GM19328 (cell line): ENCODE results near the gene DSE.

ENCODE experiments used
- ATAC-seq: cut with Tn5 transposase; IDR thresholded peaks from one replicate; pipeline ENCODE4 v1.9.1; 2021; ENCODE audit warnings: mild to moderate bottlenecking, moderate library complexity; ENCODE audit not compliant: unreplicated experiment

The DSE gene

DNA sequence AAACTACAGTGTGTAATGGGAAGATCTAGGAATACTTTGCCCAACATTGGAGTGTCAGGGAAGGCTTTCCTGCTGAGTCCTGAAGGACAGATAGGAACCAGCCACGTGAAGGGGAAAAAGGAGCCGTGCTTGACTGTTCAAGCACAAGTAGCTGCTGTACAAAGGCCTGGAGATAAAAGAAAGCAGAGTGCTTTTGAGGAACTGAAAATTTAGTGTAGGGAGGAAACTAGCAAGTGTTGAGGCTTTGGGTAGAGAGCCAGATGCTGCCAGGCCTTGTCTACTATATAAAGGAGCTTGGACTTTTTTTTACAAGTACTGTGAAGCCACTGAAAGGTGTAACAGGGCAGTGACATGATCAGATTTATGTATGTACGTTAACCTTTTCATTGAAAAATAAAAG lies 39.0 kb downstream of the DSE start:
- ATAC-seq: peak; percentile 63

DNA sequence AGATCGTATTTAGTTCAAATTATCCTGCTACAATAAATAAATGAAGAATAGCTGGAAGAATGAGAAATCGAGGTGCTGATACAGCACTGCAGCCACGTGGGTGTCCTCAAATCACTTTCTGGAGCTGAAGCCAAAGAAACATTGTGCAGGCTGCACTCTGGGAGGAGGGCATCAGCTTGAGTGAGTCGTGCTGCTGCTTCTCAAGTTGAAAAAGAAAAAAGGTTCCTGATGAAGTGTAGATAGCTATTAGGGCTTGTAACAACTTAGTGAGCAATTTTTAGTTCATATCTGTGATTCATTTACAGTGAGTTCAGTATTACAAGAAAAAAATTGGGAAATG lies 40.5 kb downstream of the DSE start:
- no peak for ATAC-seq

DNA sequence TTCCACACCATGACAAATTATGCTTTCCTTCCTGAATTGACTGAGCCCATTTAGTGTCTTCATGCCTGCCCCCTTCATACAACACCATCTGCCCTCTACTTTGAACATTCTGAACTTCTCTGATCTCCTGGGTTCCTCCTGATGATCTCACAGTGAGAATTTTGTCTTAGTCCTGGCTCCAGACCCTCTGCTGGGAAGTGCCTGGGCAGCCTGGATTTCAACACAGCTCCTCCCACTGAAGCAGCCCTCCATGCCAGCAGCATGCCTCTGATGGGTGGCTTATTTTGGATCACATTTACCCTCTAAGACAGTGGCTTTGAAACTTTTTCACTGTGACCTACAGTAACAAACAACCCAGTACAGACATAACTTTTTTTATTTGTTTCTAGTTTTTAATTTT lies 41.5 kb downstream of the DSE start:
- no peak for ATAC-seq

DNA sequence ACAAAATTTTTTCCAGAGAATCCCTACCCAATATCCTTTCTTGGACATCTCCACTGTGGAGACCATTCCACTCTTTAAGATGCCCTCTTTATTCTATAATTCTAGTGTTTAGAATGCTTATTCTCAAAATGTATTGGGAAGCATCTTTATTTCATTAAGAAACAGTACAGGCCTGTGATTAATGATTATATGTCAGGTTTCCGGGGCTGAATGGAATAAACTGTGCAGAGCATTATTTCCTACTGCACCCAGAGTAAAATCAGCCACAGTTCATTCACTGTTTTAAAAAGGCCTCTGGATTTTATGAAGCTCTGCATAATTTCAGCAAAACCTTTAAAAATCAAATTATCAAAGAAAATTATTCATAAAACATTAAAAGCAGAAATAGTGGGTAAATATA lies 42.6 kb downstream of the DSE start:
- ATAC-seq: no peak

DNA sequence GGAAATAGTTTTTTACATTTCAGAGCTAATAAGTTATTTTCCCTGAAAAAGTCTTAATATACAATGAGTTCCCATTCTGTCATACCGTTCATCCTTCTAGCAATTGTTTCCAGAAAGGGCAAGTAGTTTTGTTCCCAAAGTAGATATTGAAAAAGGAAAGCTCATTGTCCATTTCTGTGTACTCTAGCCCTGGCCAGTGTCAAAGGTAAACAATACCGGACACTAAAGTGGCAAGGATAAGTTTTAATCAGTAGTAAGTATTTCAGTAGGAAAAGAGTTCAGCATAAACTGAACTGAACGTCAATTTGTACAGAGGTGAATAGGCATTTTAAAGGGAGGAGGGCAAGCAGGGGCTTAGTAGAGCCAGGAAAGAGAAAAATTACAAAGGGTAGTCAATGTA lies 46.9 kb downstream of the DSE start:
- ATAC-seq: no peak

DNA sequence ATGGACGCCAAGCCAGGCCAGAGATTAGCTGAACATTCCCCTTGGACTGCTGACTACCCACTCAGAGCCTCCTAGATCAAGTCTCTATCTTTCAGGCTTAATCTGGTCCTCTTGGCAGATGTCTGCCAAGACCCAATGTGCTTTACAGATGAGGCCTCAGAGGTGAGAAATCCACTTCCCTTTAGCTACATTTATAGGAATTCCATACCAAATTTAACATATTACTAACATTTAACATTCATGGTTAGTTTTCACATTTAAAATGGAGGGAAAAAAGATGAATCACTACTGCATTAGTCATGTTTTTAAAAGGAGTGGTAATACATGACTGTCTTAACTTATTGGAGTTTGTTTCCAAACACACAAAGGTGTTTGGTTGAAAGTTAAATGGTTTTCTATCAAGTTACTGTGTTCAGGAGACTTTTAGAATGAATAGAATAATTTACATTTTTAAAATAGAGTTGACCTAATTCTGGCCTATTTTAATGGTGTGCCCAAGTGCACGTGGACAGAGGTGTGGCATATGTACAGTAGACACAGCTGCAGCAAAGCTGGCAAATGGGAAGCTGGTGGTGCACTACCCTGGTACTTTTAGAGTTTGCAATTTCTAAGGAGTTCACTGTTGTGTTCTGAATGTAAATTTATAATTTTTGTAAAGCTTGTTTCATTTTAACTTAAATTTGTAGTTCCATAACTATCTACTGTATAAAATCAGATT lies 48.5 kb downstream of the DSE start:
- no peak for ATAC-seq

DNA sequence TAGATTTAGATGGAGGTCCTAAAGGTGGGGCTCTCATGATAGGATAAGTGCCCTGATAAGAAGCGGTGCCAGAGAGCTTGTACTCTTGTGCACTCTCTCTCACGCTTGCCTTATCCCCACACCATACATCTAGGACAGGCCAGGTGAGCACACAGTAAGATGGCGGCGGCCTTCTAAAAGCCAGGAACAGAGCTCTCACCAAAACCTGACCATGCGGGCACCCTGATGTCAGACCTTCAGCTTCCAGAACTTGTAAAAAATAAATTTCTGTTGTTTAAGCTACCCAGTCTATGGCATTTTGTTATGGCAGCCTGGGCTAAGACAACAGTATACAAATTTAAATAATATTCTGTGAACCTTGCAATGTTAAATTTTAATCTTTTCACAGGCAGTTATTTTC lies 49.6 kb downstream of the DSE start:
- no peak for ATAC-seq

DNA sequence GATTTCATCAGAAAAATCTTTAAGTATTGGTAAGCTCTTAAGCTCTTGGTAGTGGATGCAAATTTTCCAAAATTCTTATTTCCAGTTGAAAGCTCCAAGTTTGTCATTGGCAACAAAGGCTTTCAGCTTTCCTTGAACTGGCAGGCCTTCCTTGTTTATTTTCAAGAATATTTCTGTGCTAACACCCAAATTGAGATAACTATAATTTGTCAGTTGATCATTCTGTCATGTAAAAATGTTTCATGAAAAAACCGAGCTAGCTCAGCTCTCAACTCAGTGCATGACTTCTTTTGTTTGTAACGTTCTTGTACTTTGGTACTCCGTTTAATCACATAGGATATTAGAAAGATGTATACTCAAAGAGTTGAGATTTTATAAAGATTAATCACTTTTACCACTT lies 51.5 kb downstream of the DSE start:
- ATAC-seq: no peak

DNA sequence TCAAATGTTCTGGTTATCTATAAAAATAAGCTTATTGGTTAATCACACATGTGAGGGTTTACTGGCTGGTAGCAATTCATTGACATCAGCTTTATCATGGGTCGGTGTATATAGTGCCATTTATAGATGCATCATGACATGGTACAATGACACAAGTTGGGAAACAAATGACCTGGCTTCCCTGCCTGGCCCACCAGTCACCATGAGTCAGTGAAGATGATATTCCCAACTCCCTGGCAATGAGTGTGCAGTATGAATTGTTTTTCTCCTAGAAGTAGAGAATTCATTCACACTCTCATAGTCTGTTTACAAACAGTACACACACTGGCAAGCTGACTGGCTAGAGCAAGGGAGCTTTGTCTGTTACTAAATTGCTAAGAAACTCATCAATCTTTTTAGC lies 53.3 kb downstream of the DSE start:
- ATAC-seq: no peak

DNA sequence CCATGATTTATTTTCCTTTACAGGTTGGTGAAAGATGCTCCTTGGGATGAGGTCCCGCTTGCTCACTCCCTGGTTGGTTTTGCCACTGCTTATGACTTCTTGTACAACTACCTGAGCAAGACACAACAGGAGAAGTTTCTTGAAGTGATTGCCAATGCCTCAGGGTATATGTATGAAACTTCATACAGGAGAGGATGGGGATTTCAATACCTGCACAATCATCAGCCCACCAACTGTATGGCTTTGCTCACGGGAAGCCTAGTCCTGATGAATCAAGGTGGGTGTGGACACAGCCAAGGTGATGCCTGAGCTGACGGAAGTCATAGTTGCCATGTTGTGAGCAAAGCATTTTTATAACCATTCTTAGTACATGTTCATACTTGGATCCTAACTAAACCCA lies 55.8 kb downstream of the DSE start:
- ATAC-seq: no peak

DNA sequence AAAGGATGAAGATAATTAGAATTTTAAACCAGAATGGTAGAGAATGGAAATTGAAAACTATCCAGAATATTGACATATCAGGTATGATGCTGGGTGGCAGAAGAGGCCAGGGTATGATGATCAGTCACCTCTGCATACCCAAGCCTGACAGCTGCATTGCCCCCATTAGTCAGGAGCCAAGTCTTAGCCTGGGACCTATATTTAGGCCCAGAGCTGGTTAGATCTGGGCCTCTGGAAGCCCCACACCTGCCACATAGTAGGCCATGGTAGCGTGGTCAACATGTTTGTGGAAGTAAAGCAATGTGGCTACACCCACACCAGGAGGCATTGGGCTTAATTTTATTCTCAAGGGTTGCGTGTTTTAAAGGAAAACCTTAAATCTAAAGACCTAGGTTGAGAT lies 58.4 kb downstream of the DSE start:
- no peak for ATAC-seq

DNA sequence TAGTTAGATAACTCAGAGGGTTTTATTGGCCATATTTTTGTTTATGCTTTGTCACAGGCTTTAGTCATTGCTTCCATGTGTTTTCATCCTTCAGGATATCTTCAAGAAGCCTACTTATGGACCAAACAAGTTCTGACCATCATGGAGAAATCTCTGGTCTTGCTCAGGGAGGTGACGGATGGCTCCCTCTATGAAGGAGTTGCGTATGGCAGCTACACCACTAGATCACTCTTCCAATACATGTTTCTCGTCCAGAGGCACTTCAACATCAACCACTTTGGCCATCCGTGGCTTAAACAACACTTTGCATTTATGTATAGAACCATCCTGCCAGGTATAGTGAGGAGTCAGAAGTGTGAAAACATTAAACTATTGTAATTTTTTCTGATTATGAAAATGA lies 60.1 kb downstream of the DSE start:
- no peak for ATAC-seq

DNA sequence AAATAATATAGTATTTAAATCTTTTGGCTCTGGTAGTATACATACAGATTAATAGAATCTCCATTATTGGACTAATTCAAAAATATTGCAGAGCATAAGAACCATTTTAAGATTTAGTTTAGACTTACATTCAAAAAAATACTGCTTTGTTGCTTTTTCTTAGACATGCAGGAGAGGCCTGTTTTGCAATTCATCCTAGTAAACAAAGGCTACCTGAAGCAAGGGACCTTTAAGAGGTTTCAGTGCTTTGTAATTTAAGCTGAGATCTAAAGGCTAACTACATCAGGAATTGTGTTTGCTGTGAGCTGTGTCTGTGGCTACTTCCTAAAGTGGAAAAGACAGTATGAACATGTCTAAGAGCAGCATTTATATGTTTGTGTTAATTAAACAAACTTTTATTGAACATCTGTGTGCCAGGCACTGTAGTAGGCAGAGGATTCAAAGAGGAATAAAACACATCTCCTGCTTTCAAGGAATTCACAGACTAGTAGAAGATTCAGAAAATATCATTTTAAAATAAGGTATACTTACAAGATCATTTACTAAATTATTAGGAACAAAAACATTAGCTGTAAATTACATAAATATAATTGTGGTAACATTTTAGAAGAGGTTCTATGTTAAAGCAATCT lies 61.3 kb downstream of the DSE start:
- no peak for ATAC-seq

DNA sequence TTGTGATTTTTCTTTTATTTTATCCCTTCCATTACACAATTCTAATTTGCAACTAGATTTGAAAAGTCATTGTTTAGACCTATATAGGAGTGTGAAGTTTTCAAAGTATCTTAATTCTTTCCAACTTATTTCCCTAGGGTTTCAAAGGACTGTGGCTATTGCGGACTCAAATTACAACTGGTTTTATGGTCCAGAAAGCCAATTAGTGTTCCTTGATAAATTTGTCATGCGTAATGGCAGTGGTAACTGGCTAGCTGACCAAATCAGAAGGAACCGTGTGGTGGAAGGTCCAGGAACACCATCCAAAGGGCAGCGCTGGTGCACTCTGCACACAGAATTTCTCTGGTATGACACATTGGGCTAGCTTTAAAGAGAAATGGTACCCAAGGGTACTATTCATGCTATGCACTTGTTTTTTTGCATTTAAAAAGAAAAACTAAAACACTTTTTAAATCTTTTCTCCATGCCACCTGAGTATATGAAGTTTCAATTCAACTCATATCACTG lies 62.5 kb downstream of the DSE start:
- ATAC-seq: no peak

DNA sequence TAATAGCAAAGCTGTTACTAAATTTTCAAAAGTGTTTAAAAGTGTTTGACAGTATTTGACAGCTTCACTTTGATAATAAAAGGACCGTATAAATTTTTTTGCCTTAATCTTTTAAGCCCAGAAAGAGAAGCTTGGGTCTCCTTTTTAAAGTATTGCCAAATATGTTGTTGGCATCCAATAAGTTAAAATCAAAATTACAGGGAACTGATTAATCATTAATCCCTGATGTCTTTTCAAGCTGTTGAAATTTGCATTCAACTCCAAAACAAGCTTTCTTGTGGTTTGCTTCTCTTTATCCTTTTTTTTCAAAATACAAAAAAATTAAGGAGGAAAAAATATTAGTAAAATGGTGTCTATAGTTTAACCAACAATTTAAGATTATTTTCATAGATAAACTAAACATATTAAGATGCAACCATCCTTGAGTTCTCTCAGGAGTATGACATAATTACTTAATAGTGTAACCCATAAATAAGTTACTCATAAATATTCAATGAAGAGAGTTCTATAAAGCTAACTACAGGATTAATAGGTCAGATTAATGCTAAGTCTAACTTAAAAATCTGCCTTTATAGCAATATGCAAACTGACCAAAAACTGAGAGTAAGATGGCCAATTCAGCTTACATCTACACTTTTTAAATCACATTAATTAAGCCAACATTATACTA lies 63.4 kb downstream of the DSE start:
- ATAC-seq: no peak

DNA sequence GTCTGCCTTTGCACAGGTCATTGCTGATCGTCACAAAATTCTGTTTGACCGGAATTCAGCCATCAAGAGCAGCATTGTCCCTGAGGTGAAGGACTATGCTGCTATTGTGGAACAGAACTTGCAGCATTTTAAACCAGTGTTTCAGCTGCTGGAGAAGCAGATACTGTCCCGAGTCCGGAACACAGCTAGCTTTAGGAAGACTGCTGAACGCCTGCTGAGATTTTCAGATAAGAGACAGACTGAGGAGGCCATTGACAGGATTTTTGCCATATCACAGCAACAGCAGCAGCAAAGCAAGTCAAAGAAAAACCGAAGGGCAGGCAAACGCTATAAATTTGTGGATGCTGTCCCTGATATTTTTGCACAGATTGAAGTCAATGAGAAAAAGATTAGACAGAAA lies 65.8 kb downstream of the DSE start:
- ATAC-seq: no peak

DNA sequence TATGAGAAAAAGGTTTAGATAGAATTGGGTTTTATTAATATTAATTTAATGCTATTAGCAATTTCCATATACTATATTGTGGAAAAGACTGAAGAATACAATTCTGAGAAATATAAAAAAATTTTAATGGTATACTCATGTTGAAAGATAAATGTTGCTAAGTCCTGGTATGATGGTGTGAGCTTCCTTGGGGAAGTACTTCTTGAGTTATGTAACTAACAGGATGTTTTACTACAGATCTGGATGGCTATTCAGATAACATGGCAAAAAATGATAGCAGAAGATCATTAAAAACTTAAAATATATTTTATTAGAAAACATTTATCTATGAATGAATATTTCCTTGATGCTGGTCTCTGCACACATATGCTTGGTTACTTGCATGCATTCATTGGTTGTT lies 66.9 kb downstream of the DSE start:
- no peak for ATAC-seq

DNA sequence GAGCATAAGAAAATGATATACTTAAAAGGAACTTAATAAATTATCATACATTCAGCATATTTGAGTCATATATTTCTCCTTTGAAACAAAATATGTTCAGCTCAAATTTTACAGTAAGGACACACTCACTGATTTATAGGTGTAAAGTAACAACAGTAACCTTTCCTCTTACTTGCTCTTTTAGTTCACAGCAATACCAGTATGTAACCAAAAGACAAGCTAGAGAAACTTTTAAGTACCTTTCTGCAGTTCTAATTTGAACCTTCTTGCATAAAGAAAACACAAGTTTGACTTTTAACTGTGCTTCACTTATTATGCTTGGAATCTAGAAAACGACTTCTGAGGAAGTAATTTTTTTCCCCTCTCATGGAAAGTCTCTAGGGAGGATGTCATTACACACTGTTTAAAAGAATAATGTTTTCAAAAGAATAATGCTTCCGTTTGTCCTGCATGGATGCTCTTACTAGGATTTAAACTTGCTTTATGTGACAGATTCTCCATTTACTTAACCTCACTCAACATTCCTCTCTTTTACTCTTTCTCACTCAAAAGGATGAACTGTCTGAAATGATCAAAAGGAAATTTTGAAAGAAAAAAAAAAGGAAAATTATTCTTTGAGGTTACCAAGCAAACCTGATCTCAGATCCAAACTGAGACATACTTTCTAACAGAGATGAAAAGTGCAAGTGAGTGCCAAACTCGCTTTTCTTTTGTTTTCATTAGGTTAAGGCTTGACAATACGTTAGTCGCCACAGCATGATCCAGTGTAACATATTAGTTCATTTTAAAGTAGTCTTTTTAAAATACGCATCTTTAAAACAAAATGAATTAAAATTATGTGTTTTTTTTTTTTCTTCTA lies 68.1 kb downstream of the DSE start:
- no peak for ATAC-seq

DNA sequence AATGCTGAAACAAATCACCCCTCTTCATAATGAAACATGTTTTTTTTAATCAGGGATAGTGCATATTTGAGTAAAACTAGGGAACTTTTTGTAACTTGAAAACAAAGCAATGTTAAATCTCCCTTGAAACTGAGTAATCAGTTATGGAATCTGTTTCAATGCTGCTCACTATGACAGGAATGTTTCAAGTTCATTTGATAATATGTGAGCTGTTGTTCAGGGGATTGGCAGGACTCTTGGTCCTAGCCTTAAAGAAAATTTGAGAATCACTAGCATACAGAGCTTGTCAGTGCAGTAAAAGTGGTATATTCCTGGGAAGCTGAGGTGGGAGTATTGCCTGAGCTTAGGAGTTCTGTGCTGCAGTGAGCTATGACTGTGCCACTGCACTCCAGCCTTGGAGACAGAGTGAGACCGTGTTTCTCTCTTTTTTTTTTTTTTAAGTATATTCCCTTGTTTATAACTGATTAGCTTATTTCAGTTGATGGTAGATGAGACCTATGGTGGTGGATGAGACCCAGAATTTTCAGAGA lies 68.8 kb downstream of the DSE start:
- ATAC-seq: no peak

DNA sequence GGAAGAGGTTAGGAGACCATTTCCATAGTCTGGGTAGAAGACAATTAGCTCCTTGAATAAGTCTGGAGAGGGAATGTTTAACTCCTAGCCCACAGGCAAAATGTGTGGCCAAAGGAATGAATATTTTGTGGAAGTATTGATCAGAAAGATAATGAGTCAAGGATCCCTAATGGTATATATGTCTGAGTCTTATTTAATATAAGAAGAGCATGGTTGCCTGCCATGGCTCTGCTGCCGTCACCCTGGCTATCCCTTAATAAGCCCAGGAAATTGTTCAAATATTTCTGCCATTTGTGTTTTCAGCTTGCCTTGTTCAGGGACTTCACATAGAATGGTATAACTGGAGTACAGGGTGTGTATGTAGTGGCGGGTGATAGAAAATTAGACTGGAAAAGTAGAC lies 72.4 kb downstream of the DSE start:
- no peak for ATAC-seq

DNA sequence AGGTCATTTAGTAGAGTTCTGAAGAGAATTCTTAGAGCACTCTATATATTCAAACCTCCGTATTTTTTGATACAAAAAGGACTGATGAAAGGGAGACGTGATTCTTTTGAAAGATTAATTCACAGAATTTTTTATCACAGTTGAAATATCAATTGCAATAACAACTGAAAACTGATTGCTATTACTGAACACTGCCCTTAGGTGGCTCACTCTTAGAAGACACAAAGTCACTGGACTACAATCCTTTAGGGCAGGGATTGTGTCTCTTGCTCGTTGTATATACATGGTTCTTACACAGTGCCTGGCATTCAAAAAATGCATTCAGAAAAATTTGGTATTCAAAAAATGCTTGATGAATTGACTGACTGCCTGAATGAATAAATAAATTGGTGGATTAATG lies 73.3 kb downstream of the DSE start:
- no peak for ATAC-seq
